GF-D8 (cell line): ENCODE results near the gene FHOD3.
"Not testable (repeated sequence)": the region's sequence is repeated elsewhere in the genome, so short reads cannot be mapped to it uniquely, and the experiment has no call there.

ENCODE experiments used
- DNase-seq: peaks from one replicate; lab custom pipeline; 2025; lab: John Stamatoyannopoulos, UW

FHOD3 gene

DNA sequence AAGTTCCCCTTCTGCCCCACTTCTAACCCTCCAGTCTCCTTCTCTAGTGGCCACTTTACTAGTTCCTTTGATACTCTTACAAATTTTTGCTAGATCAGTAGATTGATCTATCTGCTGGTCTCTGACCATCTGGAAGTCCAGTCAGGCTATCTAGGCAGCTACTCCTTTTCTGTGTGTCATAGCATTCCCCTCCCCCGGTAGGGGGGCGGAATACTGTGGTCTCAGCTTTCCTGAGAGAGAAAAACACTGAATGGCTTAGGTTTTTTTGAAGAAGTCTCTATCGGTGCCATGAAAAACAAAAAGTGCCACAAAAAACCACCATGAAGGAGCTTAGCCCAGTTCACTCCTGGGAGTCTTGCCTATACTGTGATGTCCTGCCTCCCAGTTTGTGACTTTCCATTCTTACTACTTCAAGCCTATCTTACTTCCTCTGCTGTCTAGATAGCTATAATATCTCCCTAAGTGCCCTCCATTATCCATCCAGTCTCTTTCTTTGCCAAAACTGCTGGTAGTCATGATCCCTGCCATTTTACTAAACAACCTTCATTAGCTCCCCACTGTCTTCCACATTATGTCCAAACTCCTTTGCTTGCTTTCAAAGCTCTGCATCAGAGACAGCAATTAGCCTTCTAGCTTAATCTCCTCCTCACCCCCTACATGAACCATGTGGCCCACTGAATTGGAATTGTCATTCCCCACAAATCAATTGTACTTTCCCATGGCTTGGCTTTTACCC is 501.4 kb downstream of the FHOD3 start:
- DNase-seq, result no peak

DNA sequence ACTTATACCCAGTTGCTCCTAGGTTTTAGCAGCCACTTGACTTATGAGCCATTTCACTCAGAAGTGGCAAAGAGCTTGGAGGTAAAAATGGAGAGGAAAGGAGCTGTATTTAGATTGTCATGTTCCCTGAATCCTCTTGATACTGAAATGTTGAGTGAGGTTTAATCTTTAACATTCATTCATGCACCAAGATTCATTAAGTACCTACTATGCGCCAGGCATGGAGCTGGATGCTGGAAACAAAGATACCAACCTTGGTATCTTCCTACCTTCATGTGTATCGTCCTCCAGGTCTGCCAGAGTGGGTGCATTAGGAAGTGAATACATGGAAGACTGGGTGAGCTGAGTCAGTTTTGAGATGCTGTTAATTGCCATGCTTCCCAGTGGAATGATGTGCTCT is 507.6 kb downstream of the FHOD3 start:
- DNase-seq, result no peak

DNA sequence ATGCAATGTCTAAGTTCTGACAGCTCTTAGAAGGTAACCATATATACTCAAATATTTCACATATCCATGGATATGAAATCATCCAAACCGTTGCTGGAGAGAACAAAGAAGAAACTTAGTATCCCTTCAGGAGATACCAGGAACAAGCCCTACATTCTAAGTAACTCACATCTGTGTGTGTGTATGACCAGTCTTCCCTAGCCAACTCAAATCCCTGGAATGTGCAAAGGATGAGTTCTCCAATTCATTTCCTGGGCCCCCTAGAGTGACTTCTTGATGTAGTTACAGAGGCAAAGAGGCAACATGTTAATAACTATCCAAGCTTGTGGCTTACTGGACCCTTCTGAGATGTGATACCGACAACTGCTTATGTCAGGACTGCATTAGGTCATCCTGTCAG is 511.2 kb downstream of the FHOD3 start:
- DNase-seq, result no peak

DNA sequence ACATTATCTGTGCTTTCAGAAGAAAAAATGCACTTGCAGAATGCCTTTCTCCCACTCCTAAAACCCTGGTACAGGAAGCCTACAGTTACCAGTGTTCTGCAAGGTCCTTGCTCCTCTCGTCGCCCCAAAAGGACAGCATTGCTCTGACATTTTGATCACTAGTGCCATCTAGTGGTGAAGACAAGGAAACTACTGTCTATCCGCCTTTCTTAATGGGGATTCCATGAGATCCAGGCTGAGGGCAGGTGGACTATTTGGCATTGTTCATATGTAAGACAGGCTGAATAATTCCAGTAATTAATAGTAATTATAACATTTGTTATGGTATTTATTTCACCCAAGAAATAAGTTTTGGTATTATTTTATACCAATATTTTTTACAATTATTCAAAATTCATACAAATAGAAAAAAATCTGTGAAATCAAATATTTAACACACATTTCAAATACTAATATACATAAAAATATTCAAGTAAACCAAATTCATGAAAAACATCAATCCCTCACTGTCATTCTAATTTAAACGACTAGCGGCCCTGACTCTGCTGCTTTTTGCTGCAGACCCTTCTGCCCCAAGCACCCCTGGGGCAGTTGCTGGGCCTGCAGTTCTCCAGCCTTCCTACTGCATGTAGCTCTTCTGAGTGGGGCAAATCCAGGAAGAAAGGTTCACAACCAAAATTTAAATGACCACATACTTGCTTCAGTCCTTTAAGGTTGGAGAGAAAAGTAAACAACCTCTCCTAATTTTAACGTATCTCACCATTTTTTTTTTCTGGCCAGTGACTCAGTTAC is 512.3 kb downstream of the FHOD3 start:
- peak; percentile 34 for DNase-seq

DNA sequence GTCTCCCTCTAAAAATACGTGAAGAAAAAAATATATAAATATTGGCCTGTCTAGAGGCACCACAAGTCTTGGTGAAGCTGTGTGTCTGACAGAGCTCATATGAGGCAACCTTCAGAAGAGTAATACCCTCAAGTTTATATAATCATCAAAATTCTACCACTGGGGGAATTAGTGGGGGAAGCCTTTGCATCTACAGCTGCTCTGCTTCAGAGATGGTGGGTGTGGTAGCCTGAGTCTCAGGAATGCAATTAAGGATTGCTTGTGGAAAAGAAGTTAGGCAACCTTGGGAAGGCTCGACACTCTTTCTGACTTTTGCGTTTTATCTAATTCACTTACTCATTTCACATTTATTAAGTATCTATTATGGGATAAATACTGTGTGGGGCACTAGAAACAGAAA is 513.9 kb downstream of the FHOD3 start:
- DNase-seq, result no peak

DNA sequence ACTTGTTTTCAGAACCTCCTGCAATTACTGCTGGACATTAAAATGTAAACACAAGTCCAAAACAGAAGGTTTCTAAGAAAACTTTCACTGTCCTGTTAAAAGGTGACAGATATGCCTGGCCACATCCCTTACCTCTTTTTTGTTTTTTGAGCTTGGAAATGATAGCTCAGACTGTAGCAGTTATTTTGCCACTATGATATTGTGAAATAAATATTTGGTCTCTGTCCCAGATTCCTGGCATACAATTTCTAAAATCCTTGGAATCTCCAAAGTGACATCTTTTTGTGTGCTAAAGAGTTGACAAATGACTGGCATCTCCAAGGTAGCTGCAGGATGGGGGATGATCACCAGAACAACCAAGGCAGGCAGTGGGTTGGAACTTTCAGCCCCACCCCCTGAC is 514.4 kb downstream of the FHOD3 start:
- DNase-seq, result no peak

DNA sequence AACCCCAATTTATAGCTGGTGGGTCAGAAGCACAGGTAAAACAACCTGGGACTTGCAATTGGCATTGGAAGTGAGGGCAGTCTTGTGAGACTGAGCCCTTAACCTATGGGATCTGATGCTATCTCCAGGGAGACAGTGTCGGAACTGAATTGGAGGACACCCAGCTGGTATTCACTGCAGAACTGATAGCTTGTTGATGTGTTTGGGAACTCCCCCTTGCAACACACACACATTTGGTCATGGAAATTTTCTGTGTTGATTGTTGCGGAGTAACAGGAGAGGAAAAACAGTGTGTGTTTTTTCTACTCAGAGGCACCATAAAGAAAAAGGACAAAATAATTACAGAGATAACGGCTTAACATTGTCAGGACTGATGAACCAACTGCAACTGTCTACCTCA is 515.2 kb downstream of the FHOD3 start:
- DNase-seq, result no peak

DNA sequence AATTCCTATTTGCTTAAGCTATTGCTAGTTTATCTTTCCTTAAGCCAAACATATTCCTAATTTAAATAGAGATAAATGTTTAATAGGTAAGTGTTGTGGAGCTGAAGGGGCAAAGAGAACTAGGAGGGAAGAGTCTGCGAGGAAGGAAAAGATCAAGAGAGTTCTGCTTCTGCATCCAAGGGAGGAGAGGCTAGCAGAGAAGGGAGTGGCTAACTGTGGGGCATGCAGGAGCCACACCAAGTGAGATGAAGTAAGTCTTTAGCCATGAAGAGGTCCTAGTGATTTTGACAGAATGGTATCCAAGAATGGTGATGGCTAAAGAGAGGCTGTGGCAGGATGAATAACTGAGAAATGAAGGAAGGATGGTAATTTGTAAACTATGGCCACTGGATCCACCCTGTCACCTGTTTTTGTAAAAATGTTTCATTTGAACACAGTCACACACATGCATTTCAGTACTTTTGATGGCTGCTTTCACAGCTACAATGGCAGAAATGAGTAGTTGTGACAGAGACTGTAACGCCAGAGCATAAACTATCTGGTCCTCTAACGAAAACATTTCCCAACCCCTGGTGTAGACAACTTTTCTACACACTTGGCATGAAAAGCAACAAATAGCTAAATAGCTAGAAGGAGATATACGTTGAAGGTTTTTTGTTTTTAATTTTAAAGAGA is 515.7 kb downstream of the FHOD3 start:
- no peak for DNase-seq

DNA sequence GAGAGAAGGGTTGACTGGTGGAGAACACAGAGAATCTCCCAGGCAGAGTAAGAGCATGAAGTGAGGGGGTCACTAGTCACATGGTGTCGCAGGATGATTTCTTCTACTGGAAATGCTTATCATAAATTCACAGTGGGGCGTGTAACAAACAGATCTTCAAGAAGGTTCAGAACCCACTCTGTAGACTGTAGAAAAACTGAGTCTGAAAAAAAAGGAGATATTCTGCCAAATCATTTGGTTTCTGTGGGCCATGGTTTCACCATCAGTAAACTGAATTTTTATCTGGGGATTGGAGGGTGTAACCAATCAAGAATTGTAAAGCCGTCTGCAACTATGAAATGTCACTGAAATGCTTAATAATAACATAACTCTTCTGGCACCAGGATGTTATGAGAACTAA is 516.3 kb downstream of the FHOD3 start:
- DNase-seq, result no peak

DNA sequence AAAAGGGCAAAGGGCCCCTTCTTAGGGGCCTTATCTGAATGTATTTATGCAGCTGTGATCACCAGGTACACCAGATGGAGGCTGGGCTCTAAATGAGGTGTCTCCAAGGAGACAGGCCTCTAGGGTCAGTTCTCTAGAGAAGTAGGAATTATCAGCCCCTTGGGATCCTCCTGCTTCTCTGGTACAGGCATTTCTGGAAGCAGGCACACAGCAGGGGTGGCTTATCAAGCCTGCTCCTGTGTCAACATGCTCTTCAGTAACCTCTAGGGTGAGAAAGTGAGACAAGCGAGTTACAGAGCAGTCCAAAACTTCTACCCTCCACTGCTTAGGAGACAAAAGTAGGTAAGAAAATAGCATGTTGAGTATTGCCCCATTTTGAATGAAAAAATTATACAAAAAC is 517.5 kb downstream of the FHOD3 start:
- DNase-seq, result no peak

DNA sequence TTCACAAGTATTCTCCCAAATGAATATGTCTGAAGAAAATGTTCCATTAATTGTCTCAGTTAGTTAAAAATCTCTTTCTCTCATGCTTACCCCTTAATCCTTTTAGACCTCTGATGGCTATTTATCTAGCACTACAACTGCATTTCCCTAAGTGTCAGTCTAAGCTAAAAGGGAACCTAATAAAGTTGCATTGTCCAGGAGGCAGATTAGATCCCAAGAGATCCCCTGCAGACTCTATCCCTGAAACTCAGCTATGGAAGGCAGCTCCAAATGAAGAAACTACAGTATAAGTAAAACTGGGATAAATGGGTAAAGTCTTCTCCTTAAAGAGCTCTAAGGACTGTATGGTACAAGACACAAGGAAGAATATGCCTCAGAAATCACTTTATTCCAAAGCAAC is 518.6 kb downstream of the FHOD3 start:
- not testable (repeated sequence) for DNase-seq

DNA sequence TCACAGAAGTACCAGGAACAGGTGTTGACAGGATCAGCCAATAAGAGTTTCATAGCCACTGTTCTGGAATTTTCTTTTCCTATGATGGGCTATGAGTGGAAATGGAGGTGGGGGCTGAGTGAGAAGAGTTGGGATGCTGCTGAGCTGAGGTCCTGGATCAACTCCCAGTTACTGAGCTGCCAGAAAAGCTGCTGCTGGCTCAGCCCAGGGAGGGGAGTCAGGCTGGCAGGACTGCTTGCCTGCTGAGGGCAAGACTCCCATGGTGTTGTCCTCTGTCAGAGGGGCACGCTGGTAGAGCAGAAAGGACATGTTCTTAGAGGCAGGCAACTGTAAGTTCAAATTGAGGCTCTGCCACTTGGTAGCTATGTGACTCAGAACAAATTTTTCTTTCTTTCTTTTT is 519.5 kb downstream of the FHOD3 start:
- DNase-seq, result no peak

DNA sequence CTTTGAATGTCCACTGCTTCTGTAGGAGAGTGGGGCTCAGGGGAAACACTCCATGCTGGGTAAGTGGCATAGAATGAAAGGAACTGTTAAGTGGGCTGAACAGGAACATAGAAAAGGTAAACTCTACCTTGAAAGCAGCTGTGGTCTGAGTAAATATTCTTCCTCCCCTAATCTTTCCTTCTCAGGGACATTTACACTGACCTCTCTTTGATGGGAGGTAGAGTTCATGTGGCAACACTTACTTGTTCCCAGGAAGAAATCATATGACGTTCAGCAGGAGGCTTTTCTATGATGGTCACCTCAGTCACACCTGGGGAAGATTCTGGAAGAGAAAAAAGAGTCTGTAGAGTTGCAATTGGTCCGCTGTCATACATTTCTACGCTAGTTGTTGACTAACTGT is 521.1 kb downstream of the FHOD3 start:
- no peak for DNase-seq

DNA sequence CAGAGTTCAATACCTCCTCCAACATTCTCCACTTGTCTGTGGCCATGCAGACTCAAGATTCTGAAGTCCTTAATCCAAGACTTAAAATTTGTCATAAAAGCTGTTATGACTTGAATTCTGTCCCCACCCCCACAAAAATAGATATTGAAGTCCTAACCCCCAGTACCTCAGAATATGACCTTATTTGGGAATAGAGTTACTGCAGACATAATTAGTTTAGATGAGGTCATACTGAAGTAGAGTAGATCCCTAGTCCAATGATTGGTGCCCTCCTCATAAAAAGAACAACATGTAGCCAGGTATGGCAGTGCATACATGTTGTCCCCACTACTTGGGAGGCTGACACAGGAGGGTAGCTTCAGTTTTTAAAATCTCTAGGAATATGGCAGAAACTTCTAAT is 522.1 kb downstream of the FHOD3 start:
- DNase-seq, result no peak

DNA sequence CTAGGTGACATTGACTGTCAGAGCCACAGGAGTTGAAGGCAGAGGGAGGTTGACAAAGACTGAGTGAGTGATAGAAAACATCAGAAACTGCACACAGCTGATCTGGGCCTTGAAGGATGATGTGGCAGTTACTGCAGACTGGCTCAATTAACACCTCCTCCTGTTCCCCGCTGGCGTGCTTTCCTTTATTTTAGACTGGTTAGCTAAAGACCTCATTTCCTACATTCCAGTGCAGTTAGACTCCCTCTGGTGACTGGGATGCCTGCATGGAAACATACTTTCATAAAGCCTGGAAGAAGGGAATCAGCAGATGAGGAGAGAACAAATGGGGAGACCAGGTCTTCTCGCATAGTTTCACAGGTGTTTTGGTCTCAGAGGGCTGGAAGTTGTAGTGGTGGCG is 524.2 kb downstream of the FHOD3 start:
- no peak for DNase-seq

DNA sequence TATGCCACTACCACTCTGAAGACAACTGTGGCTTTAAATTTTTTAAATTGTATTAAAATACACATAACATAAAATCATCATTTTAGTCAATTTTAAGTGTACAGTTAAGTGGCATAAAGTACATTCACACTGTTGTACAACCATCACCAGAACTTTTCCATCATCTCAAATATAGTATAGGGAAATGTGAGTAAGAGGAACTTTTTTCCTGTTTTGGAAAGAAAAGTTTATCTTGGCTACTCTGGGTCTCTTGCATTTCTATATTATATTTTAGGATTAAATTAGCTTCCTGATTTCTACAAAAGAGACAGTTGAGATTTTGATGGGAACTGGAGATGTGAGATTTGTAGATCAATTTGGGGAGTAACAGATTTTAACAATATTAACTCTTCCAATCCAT is 528.0 kb downstream of the FHOD3 start:
- no peak for DNase-seq

DNA sequence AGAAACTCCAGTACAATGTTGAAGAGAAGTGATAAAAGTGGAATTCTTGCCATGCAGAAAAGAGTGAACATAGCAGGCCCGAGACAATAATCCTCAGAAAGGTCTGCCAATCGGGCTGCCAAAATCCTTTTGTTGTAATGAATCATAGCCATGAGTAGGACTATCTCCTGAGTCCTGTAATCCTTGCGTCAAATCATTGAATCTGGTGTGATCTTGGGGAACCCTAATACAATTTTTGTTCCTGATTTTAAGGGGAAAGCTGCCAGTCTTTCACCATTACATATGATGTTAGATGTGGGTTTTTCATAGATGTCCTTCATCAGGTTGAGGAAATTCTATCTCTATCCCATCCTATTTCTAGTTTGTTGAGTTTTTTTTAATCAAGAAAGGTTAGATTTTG is 529.0 kb downstream of the FHOD3 start:
- no peak for DNase-seq

DNA sequence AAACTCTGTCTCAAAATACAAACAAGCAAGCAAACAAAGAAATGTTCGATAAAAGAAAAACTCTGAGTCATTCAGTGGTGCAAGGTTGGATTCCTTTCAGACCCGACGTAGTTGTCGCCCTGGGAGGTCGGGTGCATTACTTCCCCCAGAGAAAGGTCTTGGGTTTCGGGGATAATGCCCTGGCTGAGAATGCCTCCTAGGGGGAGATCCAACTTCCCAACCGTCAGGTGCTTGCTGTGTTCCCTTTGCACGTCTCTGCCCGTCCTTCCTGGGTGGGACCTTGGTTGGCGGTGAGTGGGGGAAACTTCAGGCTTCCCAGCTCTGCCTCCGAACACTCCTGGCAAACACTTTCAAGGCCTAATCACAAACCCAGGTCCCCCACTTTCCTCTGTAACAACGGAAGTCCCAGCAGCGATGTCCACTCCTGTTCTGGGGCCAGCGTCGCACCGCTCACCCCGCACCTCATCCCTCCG is 530.7 kb downstream of the FHOD3 start:
- no peak for DNase-seq

DNA sequence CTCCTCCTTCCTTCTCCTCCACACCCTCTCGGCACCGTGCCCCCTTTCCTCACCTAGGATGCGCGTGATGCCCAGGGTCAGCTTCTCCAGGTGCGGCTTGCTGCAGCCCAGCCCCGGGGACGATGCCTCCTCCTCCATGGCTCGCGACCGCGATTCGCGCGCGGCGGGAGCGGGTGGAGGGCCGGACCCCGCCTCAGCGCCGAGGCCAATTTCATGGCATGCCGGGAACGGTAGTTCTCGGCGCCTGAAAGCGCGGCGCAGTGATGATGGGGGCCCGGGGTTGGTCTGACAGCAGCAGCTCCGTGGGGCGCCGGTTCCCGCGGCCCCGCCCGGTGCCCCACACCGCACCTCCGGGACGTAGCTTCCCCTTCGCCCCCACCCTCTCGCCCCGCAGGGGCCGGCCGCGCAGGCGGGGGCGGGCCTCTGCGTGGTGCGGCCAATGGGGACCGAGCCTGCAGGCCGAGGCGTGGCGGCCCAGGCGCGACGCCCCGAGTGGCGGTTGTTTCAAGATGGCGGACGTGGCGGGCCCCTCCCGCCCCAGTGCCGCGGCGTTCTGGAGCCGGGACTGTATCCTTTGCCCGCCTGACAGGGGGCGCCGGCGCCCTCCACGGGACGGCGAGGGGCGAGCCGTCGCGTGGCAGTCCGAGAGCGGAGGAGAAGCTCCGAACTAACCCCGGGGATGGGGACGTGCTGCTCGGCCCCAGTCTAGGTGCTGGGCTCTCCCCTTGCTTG is 531.3 kb downstream of the FHOD3 start, which contains the start of the genes KIAA1328 and TPGS2:
Gene KIAA1328 (plus strand): TSS at position 498 of the 732 bp plus-strand sequence. CDS start 12 bp downstream, at position 510.
Gene TPGS2 (minus strand): TSS at position 373 of the 732 bp plus-strand sequence. CDS start 235 bp downstream, at position 138.
- DNase-seq, result peak; percentile 90
